Trophoblast cell (in vitro differentiated cells and primary cell): ENCODE data around the gene ACBD4.
"Not testable (repeated sequence)": the region's sequence is repeated elsewhere in the genome, so short reads cannot be mapped to it uniquely, and the experiment has no call there.

Experiments
- DNase-seq, 2 donors: peaks; one replicate each; pipeline ENCODE4 v3.0.0-alpha.2; 2016
- H2AFZ ChIP-seq: 2 replicates; pipeline ENCODE4 v1.6.1; 2013; ENCODE audit warnings: low read length, moderate library complexity, mild to moderate bottlenecking; ENCODE audit not compliant: insufficient read depth, poor library complexity
- H2AK5ac ChIP-seq: 2 replicates; pipeline ENCODE4 v1.6.1; 2013; ENCODE audit warnings: mild to moderate bottlenecking, low read length
- H2BK120ac ChIP-seq: 2 replicates; pipeline ENCODE4 v1.6.1; 2013; ENCODE audit warnings: low read length, mild to moderate bottlenecking, moderate library complexity; ENCODE audit not compliant: insufficient read depth, poor library complexity
- H2BK12ac ChIP-seq: 2 replicates; pipeline ENCODE4 v1.6.1; 2013; ENCODE audit warnings: mild to moderate bottlenecking, low read length, moderate library complexity
- H2BK5ac ChIP-seq: 2 replicates; pipeline ENCODE4 v1.6.1; 2013; ENCODE audit warnings: low read length, low read depth, moderate library complexity, mild to moderate bottlenecking; ENCODE audit not compliant: poor library complexity
- H3K14ac ChIP-seq: 2 replicates; pipeline ENCODE4 v1.6.1; 2013; ENCODE audit warnings: mild to moderate bottlenecking, low read length
- H3K18ac ChIP-seq: 2 replicates; pipeline ENCODE4 v1.6.1; 2013; ENCODE audit warnings: mild to moderate bottlenecking, low read length
- H3K23ac ChIP-seq: 2 replicates; pipeline ENCODE4 v1.6.1; 2013; ENCODE audit warnings: low read length
- H3K27ac ChIP-seq: 2 replicates; pipeline ENCODE4 v1.5.1; 2013; ENCODE audit warnings: low read depth, mild to moderate bottlenecking, inconsistent platforms, low read length, moderate library complexity
- H3K27me3 ChIP-seq: 2 replicates; pipeline ENCODE4 v1.6.1; 2013; ENCODE audit warnings: inconsistent platforms, mild to moderate bottlenecking, low read length, moderate library complexity; ENCODE audit not compliant: insufficient read depth
- H3K36me3 ChIP-seq, 2 experiments: 1 replicate in 1 of 2; 2 replicates in 1 of 2; pipeline ENCODE4 v1.6.1; 2013; ENCODE audit warnings: low read length in 2 of 2, mild to moderate bottlenecking in 2 of 2, moderate library complexity in 1 of 2; ENCODE audit not compliant: insufficient read depth in 2 of 2, control insufficient read depth in 1 of 2
- H3K4ac ChIP-seq: 2 replicates; pipeline ENCODE4 v1.6.1; 2013; ENCODE audit warnings: low read depth, mild to moderate bottlenecking, low read length, moderate library complexity
- H3K4me1 ChIP-seq, 2 experiments: 1 replicate in 1 of 2; 2 replicates in 1 of 2; pipeline ENCODE4 v1.6.1; 2013; ENCODE audit warnings: low read length in 2 of 2, mild to moderate bottlenecking in 2 of 2, moderate library complexity in 1 of 2; ENCODE audit not compliant: insufficient read depth in 2 of 2, control insufficient read depth in 1 of 2
- H3K4me2 ChIP-seq: 2 replicates; pipeline ENCODE4 v1.6.1; 2013; ENCODE audit warnings: inconsistent platforms, mild to moderate bottlenecking, low read length, moderate library complexity
- H3K4me3 ChIP-seq: 2 replicates; pipeline ENCODE4 v1.5.1; 2013; ENCODE audit warnings: mild to moderate bottlenecking, low read depth, low read length, inconsistent platforms
- H3K79me1 ChIP-seq: one replicate; pipeline ENCODE4 v1.6.1; 2013; ENCODE audit warnings: low read length
- H3K79me2 ChIP-seq: 2 replicates; pipeline ENCODE4 v1.6.1; 2013; ENCODE audit warnings: low read length, mild to moderate bottlenecking; ENCODE audit not compliant: control insufficient read depth, insufficient read depth, poor library complexity
- H3K9ac ChIP-seq: 2 replicates; pipeline ENCODE4 v1.6.1; 2013; ENCODE audit warnings: mild to moderate bottlenecking, low read length
- H3K9me3 ChIP-seq: 2 replicates; pipeline ENCODE4 v1.6.1; 2013; ENCODE audit warnings: low read depth, mild to moderate bottlenecking, control low read depth, inconsistent platforms, low read length; ENCODE audit not compliant: insufficient read depth
- H4K12ac ChIP-seq: 2 replicates; pipeline ENCODE4 v1.6.1; 2013; ENCODE audit warnings: low read depth, mild to moderate bottlenecking, low read length, moderate library complexity
- H4K8ac ChIP-seq: 2 replicates; pipeline ENCODE4 v1.6.1; 2013; ENCODE audit warnings: low read depth, mild to moderate bottlenecking, low read length, moderate library complexity
- H4K91ac ChIP-seq: one replicate; pipeline ENCODE4 v1.6.1; 2013; ENCODE audit warnings: low read depth, mild to moderate bottlenecking, low read length, moderate library complexity
- WGBS: extraction: QIAGEN DNeasy Blood & Tissue Kit; methylation state at CpG from one replicate; pipeline ENCODE4 v1.1.7; 2013; ENCODE audit warnings: missing lambda C conversion rate; ENCODE audit not compliant: insufficient read length, insufficient coverage; ENCODE audit errors: extremely low coverage; 5-methylcytosine and 5-hydroxymethylcytosine counted together

ACBD4 gene

GRCh38 chr17:45123076-45123770 is 12.3 kb upstream of the ACBD4 start:
- H2BK12ac ChIP-seq = peak overlapping the region; percentile 41
- H3K23ac ChIP-seq = no peak overlapping the region
- no CpG with 5 or more reads among the region's 6 CpGs for WGBS
- H3K4me3 ChIP-seq = no peak overlapping the region
- no peaks in the 10 kb centered on the region for H3K27me3 ChIP-seq
- no peaks in the 10 kb centered on the region for H3K79me2 ChIP-seq
- no peak overlapping the region for H2AFZ ChIP-seq
- H3K14ac ChIP-seq = no peak overlapping the region
- H3K4me2 ChIP-seq = no peak overlapping the region
- DNase-seq = no peak
- peaks cover 9% of the 10 kb centered on the region for H3K79me1 ChIP-seq
- peaks cover 22 to 25% of the 10 kb centered on the region in 2 experiments for H3K4me1 ChIP-seq
- no peak overlapping the region for H3K4ac ChIP-seq
- H4K91ac ChIP-seq = peak overlapping the region; percentile 20
- no peak overlapping the region for H2BK120ac ChIP-seq
- no peak overlapping the region for H3K18ac ChIP-seq
- H3K36me3 ChIP-seq = peaks cover 6 to 12% of the 10 kb centered on the region in 2 experiments
- no peak overlapping the region for H2BK5ac ChIP-seq
- no peak overlapping the region for H3K27ac ChIP-seq
- H3K9me3 ChIP-seq = no peaks in the 10 kb centered on the region
- no peak overlapping the region for H4K12ac ChIP-seq
- no peak overlapping the region for H3K9ac ChIP-seq
- H4K8ac ChIP-seq = no peak overlapping the region
- no peak overlapping the region for H2AK5ac ChIP-seq

- no peaks in the 10 kb centered on the region for H3K9me3 ChIP-seq
- H3K4ac ChIP-seq = peak overlapping the region; percentile 38
- no peak overlapping the region for H4K12ac ChIP-seq
- H2AFZ ChIP-seq = peak overlapping the region; percentile 60
- H3K4me2 ChIP-seq = peak overlapping the region; percentile 7
- peak overlapping the region; percentile 77 for H2AK5ac ChIP-seq
- peak overlapping the region; percentile 60 for H3K18ac ChIP-seq
- H3K27me3 ChIP-seq = no peaks in the 10 kb centered on the region
- H2BK12ac ChIP-seq = peak overlapping the region; percentile 79
- H3K4me1 ChIP-seq = peaks cover 26 to 28% of the 10 kb centered on the region in 2 experiments
- H3K9ac ChIP-seq = no peak overlapping the region
- no peak for DNase-seq
- H4K91ac ChIP-seq = peak overlapping the region; percentile 81
- no peaks in the 10 kb centered on the region for H3K79me2 ChIP-seq
- no CpG with 5 or more reads among the region's 15 CpGs for WGBS
- peak overlapping the region; percentile 48 for H4K8ac ChIP-seq
- H3K23ac ChIP-seq = no peak overlapping the region
- H2BK5ac ChIP-seq = no peak overlapping the region
- peaks cover 11% of the 10 kb centered on the region for H3K79me1 ChIP-seq
- H3K14ac ChIP-seq = peak overlapping the region; percentile 11
- H3K27ac ChIP-seq = no peak overlapping the region
- no peak overlapping the region for H3K4me3 ChIP-seq
- peaks cover 2 to 10% of the 10 kb centered on the region in 2 experiments for H3K36me3 ChIP-seq
- H2BK120ac ChIP-seq = peak overlapping the region; percentile 72
Measured at GRCh38 chr17:45123930-45124796, 11.3 kb upstream of the ACBD4 start.

DNA sequence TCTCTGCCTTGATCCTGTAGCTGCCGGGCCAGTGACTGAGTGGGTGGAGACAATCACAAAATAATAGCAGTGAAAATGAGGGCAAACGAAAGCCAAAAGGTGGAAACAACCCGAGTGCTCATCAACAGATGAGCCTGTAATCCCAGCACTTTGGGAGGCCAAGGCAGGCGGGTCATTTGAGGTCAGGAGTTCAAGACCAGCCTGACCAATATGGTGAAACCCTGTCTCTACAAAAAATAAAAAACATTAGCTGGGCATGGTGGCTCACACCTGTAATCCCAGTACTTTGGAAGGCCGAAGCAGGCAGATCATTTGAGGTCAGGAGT is 10.7 kb upstream of the ACBD4 start:
- WGBS = no CpG with 5 or more reads among the region's 5 CpGs
- not testable (repeated sequence) for H2BK120ac ChIP-seq, H3K9ac ChIP-seq, H2BK12ac ChIP-seq, H3K79me2 ChIP-seq, H3K27ac ChIP-seq, H4K91ac ChIP-seq, H3K14ac ChIP-seq, H2BK5ac ChIP-seq, H3K4me2 ChIP-seq, H3K4me3 ChIP-seq, H3K18ac ChIP-seq, H3K27me3 ChIP-seq, H3K9me3 ChIP-seq, H3K4ac ChIP-seq, H2AK5ac ChIP-seq, H3K23ac ChIP-seq, DNase-seq, H3K36me3 ChIP-seq, H4K8ac ChIP-seq, H4K12ac ChIP-seq, H2AFZ ChIP-seq
- H3K4me1 ChIP-seq = peaks cover 32 to 33% of the 10 kb centered on the region in 2 experiments
- peaks cover 15% of the 10 kb centered on the region for H3K79me1 ChIP-seq

DNA sequence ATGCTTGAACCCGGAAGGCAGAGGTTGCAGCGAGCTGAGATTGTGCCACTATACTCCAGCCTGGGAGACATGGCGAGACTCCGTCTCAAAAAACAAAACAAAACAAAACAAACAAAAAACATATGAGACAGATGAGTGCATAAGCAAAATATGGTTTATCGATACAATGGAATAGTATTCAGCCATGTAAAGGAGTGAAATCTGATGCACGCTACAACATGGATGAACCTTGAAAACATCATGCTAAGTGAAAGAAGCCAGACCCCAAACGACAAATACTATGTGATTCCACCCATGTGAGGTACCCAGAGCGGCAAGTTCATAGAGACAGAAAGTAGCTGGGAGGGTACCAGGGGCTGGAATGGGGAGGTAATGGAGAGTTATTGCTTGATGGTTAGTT is 10.0 kb upstream of the ACBD4 start:
- Histone ChIP-seq H3K14ac (no peak overlapping the region), H4K12ac (no peak overlapping the region), H4K91ac (no peak overlapping the region), H3K18ac (no peak overlapping the region), H3K79me1 (peaks cover 15% of the 10 kb centered on the region), H3K9ac (no peak overlapping the region), H3K9me3 (no peaks in the 10 kb centered on the region), H2BK120ac (no peak overlapping the region), H3K79me2 (no peaks in the 10 kb centered on the region), H2AK5ac (no peak overlapping the region), H2BK5ac (no peak overlapping the region), H3K23ac (no peak overlapping the region), H3K4me2 (no peak overlapping the region), H3K27ac (no peak overlapping the region), H3K4me1 (peaks cover 39 to 41% of the 10 kb centered on the region in 2 experiments), H2AFZ (no peak overlapping the region), H2BK12ac (no peak overlapping the region), H3K36me3 (no peaks in the 10 kb centered on the region), H4K8ac (no peak overlapping the region), H3K27me3 (no peaks in the 10 kb centered on the region), H3K4ac (no peak overlapping the region), H3K4me3 (no peak overlapping the region)
- no peak for DNase-seq
- no CpG with 5 or more reads among the region's 8 CpGs for WGBS
